HL-60 (cell line): ENCODE measurements around the gene CTIF.

Experiments used
- CTCF ChIP-seq: IDR thresholded peaks from one replicate; pipeline ENCODE4 v1.5.1; 2011; ENCODE audit warnings: low read length, control low read depth, inconsistent platforms; ENCODE audit not compliant: insufficient read depth
- GABPA ChIP-seq: IDR thresholded peaks from 2 replicates; pipeline ENCODE4 v1.6.1; 2012; ENCODE audit warnings: low read depth

- TF ChIP-seq CTCF (no peak), GABPA (no peak)
Observed at GRCh38 chr18:48765053-48765452, 226.2 kb downstream of the CTIF start.
